ENCODE measurements around the gene CCDC85C. TPM values are rescaled to one million over a fixed set of nuclear protein-coding genes. Genes with fewer than 3 reads are reported as not detected.

CCDC85C gene
- total and polyA plus RNA-seq, 8 donors = 10.5 to 28.6 (median 15.9) TPM

DNA sequence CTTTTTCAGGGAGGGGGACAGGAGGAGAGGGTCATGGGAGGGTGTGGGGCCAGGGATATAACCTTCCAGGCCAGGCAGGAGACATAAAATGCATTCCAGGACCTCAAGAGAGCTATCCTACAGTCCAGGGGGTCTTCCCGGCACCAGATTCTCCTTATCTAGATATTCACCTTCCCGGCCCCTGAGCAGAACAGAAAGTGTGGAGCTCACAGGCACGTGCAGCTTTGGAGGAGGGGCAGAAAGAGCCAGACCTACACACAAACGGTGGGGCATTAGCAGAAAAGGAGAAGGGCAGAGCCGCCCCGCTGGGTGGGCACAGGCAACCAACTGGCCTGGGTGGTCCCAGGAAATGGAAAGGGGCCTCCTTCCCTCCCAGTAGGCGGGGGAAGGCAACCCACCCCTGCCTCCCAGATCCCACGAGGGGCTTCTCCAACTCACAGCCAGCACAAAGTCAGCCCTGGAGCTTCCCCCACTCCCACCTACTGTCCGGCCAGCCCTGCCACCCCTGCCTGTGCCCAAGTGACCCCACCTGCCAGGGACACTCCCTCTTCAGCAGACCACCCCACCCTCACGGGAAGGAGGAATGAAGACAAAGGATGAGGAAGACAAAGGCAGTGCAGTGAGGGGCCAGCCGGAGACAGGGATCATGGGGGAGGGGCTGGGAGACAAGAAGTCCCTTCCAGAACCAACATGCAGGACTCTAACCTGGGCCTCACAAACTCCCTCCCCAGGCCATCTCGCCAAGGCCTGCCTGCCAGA lies 33.3 kb downstream of the CCDC85C start:
- no peak for DNase-seq
- no peaks in the 10 kb centered on the region for H3K27me3 ChIP-seq
- WGBS, 5 donors = 60 to 68% (median 63%) methylated on average over 11 to 12 of the region's 12 CpGs
- peak overlapping the region; percentile 26 to 91 (median 83) for H3K27ac ChIP-seq
- peaks cover 84 to 100% (median 95%) of the 10 kb centered on the region in 4 donors for H3K4me1 ChIP-seq
- H3K9me3 ChIP-seq = no peaks in the 10 kb centered on the region
- no peaks in the 10 kb centered on the region for H3K36me3 ChIP-seq
- TF ChIP-seq POLR2AphosphoS5 (IDR thresholded peaks at IDR 0.05) (no peak), CTCF (IDR thresholded peaks at IDR 0.05) (no peak)
- H3K4me3 ChIP-seq = no peak overlapping the region
- intact Hi-C loops (cut with DNase I; ENCODE audit: low total_unique reads) = no loop called here

GRCh38 chr14:99569725-99570543 lies 34.1 kb downstream of the CCDC85C start:
- Histone ChIP-seq H3K4me1 (peaks cover 84 to 100% (median 95%) of the 10 kb centered on the region in 4 donors), H3K27ac (peak overlapping the region in 4 of 5 donors; percentile 73 to 91 (median 84)), H3K36me3 (no peaks in the 10 kb centered on the region), H3K9me3 (no peaks in the 10 kb centered on the region), H3K27me3 (no peaks in the 10 kb centered on the region), H3K4me3 (no peak overlapping the region)
- TF ChIP-seq EP300 (IDR thresholded peaks at IDR 0.05) (no peak), CTCF (IDR thresholded peaks at IDR 0.05) (no peak), POLR2AphosphoS5 (IDR thresholded peaks at IDR 0.05) (no peak), POLR2A (IDR thresholded peaks at IDR 0.05) (no peak)
- intact Hi-C loops (cut with DNase I; ENCODE audit: low total_unique reads) = loop anchor here (5.0 kb wide), 1 partner anchor 32 kb away; the partner anchor contains the start of gene CCDC85C
- 62 to 82% (median 68%) methylated on average over 14 of the region's 14 CpGs for WGBS, 5 donors
- no peak for DNase-seq

DNA sequence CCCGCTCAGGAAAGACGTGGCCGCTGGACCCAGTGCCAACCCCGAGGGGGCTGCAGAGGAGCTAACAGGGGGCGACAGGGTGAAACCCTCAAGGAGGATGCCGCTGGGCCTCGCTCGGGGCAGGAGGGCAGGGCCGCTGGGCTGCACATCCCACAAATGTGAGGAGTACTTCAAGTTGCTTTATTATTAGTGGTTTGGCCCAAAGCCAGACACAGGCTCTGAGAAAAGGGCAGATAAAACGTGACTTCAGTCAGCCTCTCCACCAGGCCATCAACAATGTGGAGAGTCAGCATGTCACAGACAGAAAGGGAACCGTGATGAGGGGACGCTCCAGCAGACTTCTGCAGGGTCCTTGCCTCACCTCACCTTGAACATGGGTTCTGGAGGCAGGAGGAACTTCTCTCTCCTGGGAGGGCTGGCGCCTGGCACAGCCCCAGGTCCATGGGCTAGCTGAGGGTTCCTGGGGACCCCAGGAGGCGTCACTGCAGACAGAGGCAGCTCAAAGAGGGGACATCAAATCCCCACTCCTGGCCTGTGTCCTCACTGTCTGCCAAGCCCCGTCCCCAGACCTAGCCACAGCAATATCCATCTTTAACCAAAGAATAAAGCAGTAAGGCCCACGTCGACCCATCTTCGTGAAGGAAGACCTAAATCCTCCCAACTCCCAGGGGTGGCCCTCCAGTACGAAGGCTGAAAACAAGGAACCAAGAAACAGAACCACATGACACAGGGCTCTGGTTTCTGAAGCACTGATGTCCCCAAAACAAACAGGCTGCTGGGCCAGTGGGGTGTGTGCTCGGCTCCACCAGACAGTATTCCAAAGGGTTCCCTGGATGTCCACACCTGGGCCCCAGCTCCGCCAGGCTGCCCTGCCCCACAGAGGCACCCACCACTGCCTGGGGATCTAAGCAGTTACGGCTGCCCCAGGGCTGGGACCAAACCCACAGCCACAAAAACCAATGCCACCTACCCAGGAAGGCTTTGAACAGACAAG lies 35.1 kb downstream of the CCDC85C start:
- H3K27ac ChIP-seq = peak overlapping the region in 3 of 5 donors; percentile 14 to 91 (median 83)
- H3K36me3 ChIP-seq = no peaks in the 10 kb centered on the region
- intact Hi-C loops (cut with DNase I; ENCODE audit: low total_unique reads) = loop anchor here (5.0 kb wide), 1 partner anchor 33 kb away; the partner anchor contains the start of gene CCDC85C
- TF ChIP-seq EP300 (IDR thresholded peaks at IDR 0.05) = no peak
- no peak for TF ChIP-seq POLR2AphosphoS5 (IDR thresholded peaks at IDR 0.05)
- no peak for TF ChIP-seq CTCF (IDR thresholded peaks at IDR 0.05)
- no peak for TF ChIP-seq POLR2A (IDR thresholded peaks at IDR 0.05)
- no peak overlapping the region for H3K4me3 ChIP-seq
- H3K4me1 ChIP-seq = peaks cover 84 to 100% (median 95%) of the 10 kb centered on the region in 4 donors
- WGBS, 5 donors = 57 to 61% (median 59%) methylated on average over 17 to 22 of the region's 22 CpGs
- H3K27me3 ChIP-seq = no peaks in the 10 kb centered on the region
- H3K9me3 ChIP-seq = no peaks in the 10 kb centered on the region
- DNase-seq = peak; percentile 40 to 71
